Measurements from ENCODE around the gene EPHB1. TPM values are rescaled to one million over a fixed set of nuclear protein-coding genes. Genes with fewer than 3 reads are reported as not detected.

EPHB1 gene
- total RNA-seq, 4 donors from 2014 or later: 0.74 to 2.2 (median 1.1) TPM

- TF ChIP-seq CTCF (IDR thresholded peaks at IDR 0.05): no peak
- DNase-seq (ENCODE audit: low spot score) (no peak), ATAC-seq (ENCODE audit: low FRiP score) (no peak)
Observed at GRCh38 chr3:135084405-135084804, 289.3 kb downstream of the EPHB1 start.

GRCh38 chr3:135084976-135085375 lies 289.9 kb downstream of the EPHB1 start:
- DNase-seq (ENCODE audit: low spot score) (no peak), ATAC-seq (ENCODE audit: low FRiP score) (no peak)
- TF ChIP-seq CTCF (IDR thresholded peaks at IDR 0.05): no peak

- no peak for DNase-seq (ENCODE audit: low spot score)
- TF ChIP-seq CTCF (IDR thresholded peaks at IDR 0.05): no peak
- no peak for ATAC-seq (ENCODE audit: low FRiP score)
Observed at GRCh38 chr3:135085652-135086436, 290.8 kb downstream of the EPHB1 start.

GRCh38 chr3:135087782-135088181 lies 292.7 kb downstream of the EPHB1 start:
- TF ChIP-seq CTCF (IDR thresholded peaks at IDR 0.05): no peak
- ATAC-seq (ENCODE audit: low FRiP score) (no peak), DNase-seq (ENCODE audit: low spot score) (no peak)

GRCh38 chr3:135089451-135089850 lies 294.4 kb downstream of the EPHB1 start:
- no peak for TF ChIP-seq CTCF (IDR thresholded peaks at IDR 0.05)
- ATAC-seq (ENCODE audit: low FRiP score) (no peak), DNase-seq (ENCODE audit: low spot score) (no peak)

- TF ChIP-seq CTCF (IDR thresholded peaks at IDR 0.05): no peak
- no peak for ATAC-seq (ENCODE audit: low FRiP score)
- DNase-seq (ENCODE audit: low spot score): no peak
Observed at GRCh38 chr3:135090020-135090717, 295.1 kb downstream of the EPHB1 start.

GRCh38 chr3:135091946-135092345 lies 296.9 kb downstream of the EPHB1 start:
- no peak for DNase-seq (ENCODE audit: low spot score)
- TF ChIP-seq CTCF (IDR thresholded peaks at IDR 0.05): no peak
- no peak for ATAC-seq (ENCODE audit: low FRiP score)

Measured in omental fat pad (tissue), 4 donors.